HEK293T (cell line): ENCODE measurements around the gene PIP5K1B.

Source experiments
- ARNT ChIP-seq: fragments of 450-650 bp; IDR thresholded peaks from 2 replicates; pipeline ENCODE4 v1.6.1; 2017; ENCODE audit warnings: mild to moderate bottlenecking
- BHLHE40 ChIP-seq: fragments of 450-650 bp; IDR thresholded peaks from 2 replicates; pipeline ENCODE4 v1.6.1; 2016; ENCODE audit warnings: mild to moderate bottlenecking, moderate library complexity, borderline replicate concordance
- CTBP1 ChIP-seq: fragments of 450-650 bp; IDR thresholded peaks from 2 replicates; pipeline ENCODE4 v1.6.1; 2016; ENCODE audit warnings: borderline replicate concordance
- FOXM1 ChIP-seq: fragments of 450-650 bp; IDR thresholded peaks from 2 replicates; pipeline ENCODE4 v1.6.1; 2017; ENCODE audit warnings: mild to moderate bottlenecking, borderline replicate concordance
- HDGF ChIP-seq: fragments of 450-650 bp; IDR thresholded peaks from 2 replicates; pipeline ENCODE4 v1.6.1; 2017; ENCODE audit warnings: antibody characterized with exemption, borderline replicate concordance
- L3MBTL2 ChIP-seq: fragments of 450-650 bp; conservative IDR thresholded peaks from 2 replicates; pipeline ENCODE4 v1.6.1; 2016; ENCODE audit warnings: mild to moderate bottlenecking
- NFRKB ChIP-seq: fragments of 450-650 bp; IDR thresholded peaks from 2 replicates; pipeline ENCODE4 v1.6.1; 2016; ENCODE audit warnings: mild to moderate bottlenecking, moderate library complexity
- PKNOX1 ChIP-seq: fragments of 450-650 bp; IDR thresholded peaks from 2 replicates; pipeline ENCODE4 v1.6.1; 2016
- SP1 ChIP-seq: fragments of 450-650 bp; IDR thresholded peaks from 2 replicates; pipeline ENCODE4 v1.6.1; 2017
- SUZ12 ChIP-seq: fragments of 450-650 bp; IDR thresholded peaks from 2 replicates; pipeline ENCODE4 v1.6.1; 2016; ENCODE audit warnings: mild to moderate bottlenecking
- TARDBP ChIP-seq: fragments of 450-650 bp; IDR thresholded peaks from 2 replicates; pipeline ENCODE4 v1.6.1; 2016
- ZNF384 ChIP-seq: fragments of 450-650 bp; IDR thresholded peaks from 2 replicates; pipeline ENCODE4 v1.6.1; 2016

- TF ChIP-seq SP1 (no peak), CTBP1 (no peak), TARDBP (no peak), HDGF (no peak), L3MBTL2 (no peak), SUZ12 (no peak), ZNF384 (no peak), NFRKB (no peak), PKNOX1 (no peak), ARNT (no peak), BHLHE40 (no peak), FOXM1 (no peak)
Observed at GRCh38 chr9:68664036-68664435, 41.0 kb upstream of the PIP5K1B start.
